SK-N-SH treated with all-trans-retinoic acid at 6 μM for 48 hours (cell line): ENCODE results near the gene FOXN3.

ENCODE experiments used
- ATAC-seq: fragments of 200-7000 bp; cut with Tn5 transposase; 3 replicates; pipeline ENCODE4 v1.9.1; 2020; ENCODE audit warnings: mild to moderate bottlenecking, moderate library complexity
- ARNTL ChIP-seq: fragments of 450-650 bp; formaldehyde crosslinking; IDR thresholded peaks from 2 replicates; pipeline ENCODE4 v1.5.0; 2020; ENCODE audit warnings: low read depth, mild to moderate bottlenecking, moderate library complexity, borderline replicate concordance
- BACH2 ChIP-seq: fragments of 250-450 bp; sonication (Bioruptor Pico); IDR thresholded peaks from 2 replicates; pipeline ENCODE4 v1.9.0; 2021; ENCODE audit warnings: mild to moderate bottlenecking, borderline replicate concordance
- CSDC2 ChIP-seq: fragments of 250-450 bp; sonication (Bioruptor Pico); IDR thresholded peaks from 2 replicates; pipeline ENCODE4 v1.5.0; 2020; ENCODE audit warnings: mild to moderate bottlenecking, moderate library complexity
- ESRRG ChIP-seq: fragments of 250-450 bp; sonication (Bioruptor Pico); IDR thresholded peaks from 2 replicates; pipeline ENCODE4 v1.6.1; 2021; ENCODE audit warnings: mild to moderate bottlenecking
- GLIS3 ChIP-seq: fragments of 250-450 bp; sonication (Bioruptor Pico); IDR thresholded peaks from 2 replicates; pipeline ENCODE4 v1.5.0; 2020; ENCODE audit warnings: mild to moderate bottlenecking, moderate library complexity
- OSR1 ChIP-seq: fragments of 250-450 bp; sonication (Bioruptor Pico); IDR thresholded peaks from 2 replicates; pipeline ENCODE4 v1.8.0; 2022; ENCODE audit warnings: moderate library complexity, mild to moderate bottlenecking, inconsistent platforms
- PPARA ChIP-seq: fragments of 250-450 bp; sonication (Bioruptor Pico); IDR thresholded peaks from 2 replicates; pipeline ENCODE4 v1.5.0; 2020; ENCODE audit warnings: mild to moderate bottlenecking, borderline replicate concordance
- RARB ChIP-seq: fragments of 250-450 bp; sonication (Bioruptor Pico); IDR thresholded peaks from 2 replicates; pipeline ENCODE4 v1.8.0; 2021; ENCODE audit warnings: mild to moderate bottlenecking, moderate library complexity
- SNAI2 ChIP-seq: fragments of 250-450 bp; sonication (Bioruptor Pico); IDR thresholded peaks from 2 replicates; pipeline ENCODE4 v1.5.0; 2020; ENCODE audit warnings: mild to moderate bottlenecking, moderate library complexity
- TOX ChIP-seq: fragments of 250-450 bp; sonication (Bioruptor Pico); IDR thresholded peaks from 2 replicates; pipeline ENCODE4 v1.8.0; 2021; ENCODE audit warnings: mild to moderate bottlenecking, moderate library complexity, borderline replicate concordance
- ZC3H10 ChIP-seq: fragments of 250-450 bp; sonication (Bioruptor Pico); IDR thresholded peaks from 2 replicates; pipeline ENCODE4 v1.5.1; 2021; ENCODE audit warnings: mild to moderate bottlenecking, moderate library complexity
- ZFP3 ChIP-seq: fragments of 250-450 bp; sonication (Bioruptor Pico); IDR thresholded peaks from 2 replicates; pipeline ENCODE4 v1.5.0; 2020; ENCODE audit warnings: mild to moderate bottlenecking, moderate library complexity
- ZFP30 ChIP-seq: fragments of 450-650 bp; formaldehyde crosslinking; IDR thresholded peaks from 2 replicates; pipeline ENCODE4 v1.5.0; 2022; ENCODE audit warnings: mild to moderate bottlenecking, moderate library complexity
- ZNF565 ChIP-seq: fragments of 450-650 bp; formaldehyde crosslinking; conservative IDR thresholded peaks from 2 replicates; pipeline ENCODE4 v1.5.0; 2020; ENCODE audit warnings: low read depth, mild to moderate bottlenecking, moderate library complexity
- ZNF70 ChIP-seq: fragments of 450-650 bp; formaldehyde crosslinking; IDR thresholded peaks from 2 replicates; pipeline ENCODE4 v1.5.0; 2020; ENCODE audit warnings: mild to moderate bottlenecking, moderate library complexity
- ZNF8 ChIP-seq: fragments of 450-650 bp; formaldehyde crosslinking; IDR thresholded peaks from 2 replicates; pipeline ENCODE4 v1.5.0; 2020; ENCODE audit warnings: mild to moderate bottlenecking, moderate library complexity
- TF ChIP-seq, protein P1 (sequence below): fragments of 250-450 bp; sonication (Bioruptor Pico); IDR thresholded peaks from 2 replicates; pipeline ENCODE4 v1.8.0; 2021; ENCODE audit warnings: low read depth, mild to moderate bottlenecking, moderate library complexity, borderline replicate concordance
- TF ChIP-seq, protein P2 (sequence below): fragments of 250-450 bp; sonication (Bioruptor Pico); IDR thresholded peaks from 2 replicates; pipeline ENCODE4 v1.5.1; 2020; ENCODE audit warnings: low read depth, mild to moderate bottlenecking, moderate library complexity
- TF ChIP-seq, protein P3 (sequence below): fragments of 250-450 bp; sonication (Bioruptor Pico); IDR thresholded peaks from 2 replicates; pipeline ENCODE4 v1.5.0; 2020; ENCODE audit warnings: mild to moderate bottlenecking, moderate library complexity
- TF ChIP-seq, protein P4 (sequence below): fragments of 250-450 bp; sonication (Bioruptor Pico); IDR thresholded peaks from 2 replicates; pipeline ENCODE4 v1.8.0; 2020; ENCODE audit warnings: mild to moderate bottlenecking, moderate library complexity, borderline replicate concordance

The FOXN3 gene

DNA sequence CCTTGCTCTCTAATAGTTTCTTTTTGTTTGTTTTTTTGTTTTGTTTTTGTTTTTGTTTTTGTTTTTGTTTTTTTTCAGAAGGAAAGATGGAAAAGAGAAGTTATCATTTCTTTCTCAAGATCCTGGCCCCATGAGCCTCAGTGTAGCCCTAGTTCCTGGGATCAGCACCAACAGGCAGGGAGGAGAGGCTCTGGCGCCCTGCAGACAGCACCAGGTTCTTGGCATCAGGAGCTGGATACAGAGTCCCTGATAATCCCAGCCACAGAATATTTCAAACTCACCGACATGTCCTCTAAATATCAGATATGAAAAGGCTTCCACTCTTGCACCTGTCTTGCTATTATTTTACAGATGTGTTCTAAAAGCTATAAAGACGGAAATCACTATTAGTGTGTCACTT is 52.7 kb downstream of the FOXN3 start:
- TF ChIP-seq ESRRG (CRISPR knock-in tag) (no peak), PPARA (CRISPR knock-in tag) (no peak), ZFP30 (CRISPR knock-in tag) (no peak), ZNF8 (CRISPR knock-in tag) (no peak), ZNF70 (CRISPR knock-in tag) (no peak), TOX (CRISPR knock-in tag) (no peak), ZC3H10 (CRISPR knock-in tag) (no peak), GLIS3 (CRISPR knock-in tag) (no peak), OSR1 (CRISPR knock-in tag) (no peak), CSDC2 (no peak), RARB (CRISPR knock-in tag) (no peak), ZNF565 (CRISPR knock-in tag) (no peak), ARNTL (no peak)
- TF ChIP-seq, protein P1, sequence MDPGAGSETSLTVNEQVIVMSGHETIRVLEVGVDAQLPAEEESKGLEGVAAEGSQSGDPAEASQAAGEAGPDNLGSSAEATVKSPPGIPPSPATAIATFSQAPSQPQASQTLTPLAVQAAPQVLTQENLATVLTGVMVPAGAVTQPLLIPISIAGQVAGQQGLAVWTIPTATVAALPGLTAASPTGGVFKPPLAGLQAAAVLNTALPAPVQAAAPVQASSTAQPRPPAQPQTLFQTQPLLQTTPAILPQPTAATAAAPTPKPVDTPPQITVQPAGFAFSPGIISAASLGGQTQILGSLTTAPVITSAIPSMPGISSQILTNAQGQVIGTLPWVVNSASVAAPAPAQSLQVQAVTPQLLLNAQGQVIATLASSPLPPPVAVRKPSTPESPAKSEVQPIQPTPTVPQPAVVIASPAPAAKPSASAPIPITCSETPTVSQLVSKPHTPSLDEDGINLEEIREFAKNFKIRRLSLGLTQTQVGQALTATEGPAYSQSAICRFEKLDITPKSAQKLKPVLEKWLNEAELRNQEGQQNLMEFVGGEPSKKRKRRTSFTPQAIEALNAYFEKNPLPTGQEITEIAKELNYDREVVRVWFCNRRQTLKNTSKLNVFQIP: no peak
- TF ChIP-seq, protein P2, sequence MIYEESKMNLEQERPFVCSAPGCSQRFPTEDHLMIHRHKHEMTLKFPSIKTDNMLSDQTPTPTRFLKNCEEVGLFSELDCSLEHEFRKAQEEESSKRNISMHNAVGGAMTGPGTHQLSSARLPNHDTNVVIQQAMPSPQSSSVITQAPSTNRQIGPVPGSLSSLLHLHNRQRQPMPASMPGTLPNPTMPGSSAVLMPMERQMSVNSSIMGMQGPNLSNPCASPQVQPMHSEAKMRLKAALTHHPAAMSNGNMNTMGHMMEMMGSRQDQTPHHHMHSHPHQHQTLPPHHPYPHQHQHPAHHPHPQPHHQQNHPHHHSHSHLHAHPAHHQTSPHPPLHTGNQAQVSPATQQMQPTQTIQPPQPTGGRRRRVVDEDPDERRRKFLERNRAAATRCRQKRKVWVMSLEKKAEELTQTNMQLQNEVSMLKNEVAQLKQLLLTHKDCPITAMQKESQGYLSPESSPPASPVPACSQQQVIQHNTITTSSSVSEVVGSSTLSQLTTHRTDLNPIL (CRISPR knock-in tag): no peak
- TF ChIP-seq, protein P3, sequence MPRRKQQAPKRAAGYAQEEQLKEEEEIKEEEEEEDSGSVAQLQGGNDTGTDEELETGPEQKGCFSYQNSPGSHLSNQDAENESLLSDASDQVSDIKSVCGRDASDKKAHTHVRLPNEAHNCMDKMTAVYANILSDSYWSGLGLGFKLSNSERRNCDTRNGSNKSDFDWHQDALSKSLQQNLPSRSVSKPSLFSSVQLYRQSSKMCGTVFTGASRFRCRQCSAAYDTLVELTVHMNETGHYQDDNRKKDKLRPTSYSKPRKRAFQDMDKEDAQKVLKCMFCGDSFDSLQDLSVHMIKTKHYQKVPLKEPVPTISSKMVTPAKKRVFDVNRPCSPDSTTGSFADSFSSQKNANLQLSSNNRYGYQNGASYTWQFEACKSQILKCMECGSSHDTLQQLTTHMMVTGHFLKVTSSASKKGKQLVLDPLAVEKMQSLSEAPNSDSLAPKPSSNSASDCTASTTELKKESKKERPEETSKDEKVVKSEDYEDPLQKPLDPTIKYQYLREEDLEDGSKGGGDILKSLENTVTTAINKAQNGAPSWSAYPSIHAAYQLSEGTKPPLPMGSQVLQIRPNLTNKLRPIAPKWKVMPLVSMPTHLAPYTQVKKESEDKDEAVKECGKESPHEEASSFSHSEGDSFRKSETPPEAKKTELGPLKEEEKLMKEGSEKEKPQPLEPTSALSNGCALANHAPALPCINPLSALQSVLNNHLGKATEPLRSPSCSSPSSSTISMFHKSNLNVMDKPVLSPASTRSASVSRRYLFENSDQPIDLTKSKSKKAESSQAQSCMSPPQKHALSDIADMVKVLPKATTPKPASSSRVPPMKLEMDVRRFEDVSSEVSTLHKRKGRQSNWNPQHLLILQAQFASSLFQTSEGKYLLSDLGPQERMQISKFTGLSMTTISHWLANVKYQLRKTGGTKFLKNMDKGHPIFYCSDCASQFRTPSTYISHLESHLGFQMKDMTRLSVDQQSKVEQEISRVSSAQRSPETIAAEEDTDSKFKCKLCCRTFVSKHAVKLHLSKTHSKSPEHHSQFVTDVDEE (CRISPR knock-in tag): no peak
- TF ChIP-seq, all 23 proteins: peak for 0
- ATAC-seq: no peak

DNA sequence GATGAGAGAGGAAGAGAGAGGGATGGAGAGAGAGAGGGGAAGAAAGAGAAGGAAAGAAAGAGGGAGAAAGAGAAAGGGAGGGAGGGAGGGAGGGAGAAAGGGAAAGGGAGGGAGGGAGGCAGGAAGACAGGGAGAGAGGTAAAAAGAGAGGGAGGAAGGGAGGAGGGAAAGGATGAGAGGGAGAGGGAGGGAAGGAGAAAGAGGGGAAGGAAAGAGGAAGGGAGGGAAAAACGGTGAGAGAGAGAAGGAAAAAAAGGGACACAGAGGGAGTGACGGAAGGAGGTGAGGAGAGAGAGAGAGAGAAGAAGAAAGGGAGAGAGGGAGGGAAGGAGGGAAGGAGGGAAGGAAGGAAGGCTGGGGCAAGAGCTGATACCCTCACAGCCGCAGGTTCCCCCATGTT is 56.8 kb downstream of the FOXN3 start:
- TF ChIP-seq ARNTL: no peak
- TF ChIP-seq, all 23 proteins: peak for 0
- no peak for ATAC-seq

DNA sequence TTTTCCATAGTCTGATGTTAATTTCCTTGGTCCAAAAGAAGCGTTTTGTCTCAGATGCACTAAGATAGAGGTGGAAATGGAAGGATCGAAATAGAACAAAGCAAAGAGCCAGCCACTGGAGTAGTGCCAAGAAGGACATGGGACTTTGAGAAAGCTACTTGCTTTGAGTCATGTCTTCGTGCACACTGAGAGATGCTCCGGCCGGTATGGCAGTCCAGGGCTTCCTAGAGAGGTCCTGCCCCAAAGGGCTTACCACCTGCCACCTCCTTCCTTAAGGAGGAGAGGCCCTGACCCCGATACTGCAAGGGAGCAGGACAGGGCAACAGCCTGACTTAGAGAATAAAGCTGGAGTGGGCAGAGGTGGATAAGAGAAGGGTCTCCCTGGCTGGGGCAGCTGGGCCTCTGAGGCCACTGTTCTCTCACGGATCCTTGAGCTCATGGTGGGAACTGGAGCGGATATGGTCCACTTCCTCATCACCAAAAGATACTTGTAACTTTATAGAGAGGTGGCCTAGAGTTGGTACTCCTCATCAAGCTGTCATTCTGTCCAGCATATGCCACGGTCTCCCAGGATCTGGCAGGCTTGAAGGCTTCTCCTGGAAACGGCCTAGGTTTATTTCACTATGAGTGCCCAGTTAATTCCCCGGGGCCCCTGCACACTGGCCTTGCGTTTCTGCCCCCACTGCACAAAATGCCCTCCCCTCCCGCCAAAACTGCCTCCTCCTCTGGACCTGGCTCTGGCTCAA is 57.4 kb downstream of the FOXN3 start:
- ATAC-seq: peak; percentile 20; the same call in 1 of the 3 replicates
- no peak for TF ChIP-seq RARB (CRISPR knock-in tag)
- TF ChIP-seq, protein P2 (CRISPR knock-in tag): no peak
- TF ChIP-seq TOX (CRISPR knock-in tag): no peak
- TF ChIP-seq BACH2: no peak
- TF ChIP-seq ZFP3 (CRISPR knock-in tag): no peak
- TF ChIP-seq SNAI2 (CRISPR knock-in tag): no peak

DNA sequence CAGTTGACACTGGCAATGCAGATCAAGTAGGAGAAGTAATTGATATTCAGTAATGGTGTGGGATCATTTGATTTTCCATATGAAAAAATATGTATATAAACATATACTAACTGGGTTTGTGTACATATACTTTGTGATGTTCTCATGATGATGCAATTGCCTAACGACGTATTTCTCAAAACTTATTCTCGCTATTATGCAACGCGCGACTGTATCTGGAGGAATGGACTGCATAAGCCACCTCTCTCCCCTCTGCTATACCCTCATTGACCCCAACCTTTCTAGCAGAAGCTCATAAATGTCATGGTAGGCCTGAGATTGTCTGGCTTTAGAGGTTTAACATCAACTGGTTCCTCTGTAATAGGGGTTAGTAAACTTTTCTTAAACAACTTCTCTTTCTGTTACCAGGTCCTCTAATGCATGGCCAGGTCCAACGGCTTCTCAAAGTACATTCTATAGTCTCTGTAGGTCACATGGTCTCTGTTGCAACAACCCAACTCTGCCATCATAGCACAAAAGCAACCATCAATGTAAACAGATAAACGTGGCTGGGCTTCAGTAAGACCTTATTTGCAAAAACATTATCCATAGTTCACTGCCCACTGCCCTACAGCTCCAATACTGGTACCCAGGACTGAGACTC is 59.3 kb downstream of the FOXN3 start:
- TF ChIP-seq ZFP3 (CRISPR knock-in tag): no peak
- TF ChIP-seq, protein P4, sequence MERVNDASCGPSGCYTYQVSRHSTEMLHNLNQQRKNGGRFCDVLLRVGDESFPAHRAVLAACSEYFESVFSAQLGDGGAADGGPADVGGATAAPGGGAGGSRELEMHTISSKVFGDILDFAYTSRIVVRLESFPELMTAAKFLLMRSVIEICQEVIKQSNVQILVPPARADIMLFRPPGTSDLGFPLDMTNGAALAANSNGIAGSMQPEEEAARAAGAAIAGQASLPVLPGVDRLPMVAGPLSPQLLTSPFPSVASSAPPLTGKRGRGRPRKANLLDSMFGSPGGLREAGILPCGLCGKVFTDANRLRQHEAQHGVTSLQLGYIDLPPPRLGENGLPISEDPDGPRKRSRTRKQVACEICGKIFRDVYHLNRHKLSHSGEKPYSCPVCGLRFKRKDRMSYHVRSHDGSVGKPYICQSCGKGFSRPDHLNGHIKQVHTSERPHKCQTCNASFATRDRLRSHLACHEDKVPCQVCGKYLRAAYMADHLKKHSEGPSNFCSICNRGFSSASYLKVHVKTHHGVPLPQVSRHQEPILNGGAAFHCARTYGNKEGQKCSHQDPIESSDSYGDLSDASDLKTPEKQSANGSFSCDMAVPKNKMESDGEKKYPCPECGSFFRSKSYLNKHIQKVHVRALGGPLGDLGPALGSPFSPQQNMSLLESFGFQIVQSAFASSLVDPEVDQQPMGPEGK (CRISPR knock-in tag): no peak
- no peak for ATAC-seq
